Mesenchymal stem cell (in vitro differentiated cells and primary cell): ENCODE results near the gene PPTC7. TPM values are rescaled to one million over a fixed set of nuclear protein-coding genes. Genes with fewer than 3 reads are reported as not detected.

Experiments used
- DNase-seq: peaks from one replicate; pipeline ENCODE4 v3.0.0-alpha.2; 2013
- H2AFZ ChIP-seq: one replicate; pipeline ENCODE4 v1.6.1; 2013; ENCODE audit warnings: low read depth, mild to moderate bottlenecking, control low read depth, inconsistent platforms, low read length, moderate library complexity
- H2AK5ac ChIP-seq: 2 replicates; pipeline ENCODE4 v1.6.1; 2013; ENCODE audit warnings: low read length, moderate library complexity, mild to moderate bottlenecking, inconsistent platforms; ENCODE audit not compliant: severe bottlenecking
- H2BK120ac ChIP-seq: one replicate; pipeline ENCODE4 v1.6.1; 2013; ENCODE audit warnings: low read depth, mild to moderate bottlenecking, inconsistent platforms, low read length, moderate library complexity
- H2BK12ac ChIP-seq, 2 experiments: one replicate each; pipeline ENCODE4 v1.6.1; 2013; ENCODE audit warnings: inconsistent platforms in 2 of 2, low read length in 2 of 2, mild to moderate bottlenecking in 2 of 2, moderate library complexity in 2 of 2, control low read depth in 1 of 2
- H2BK15ac ChIP-seq: one replicate; pipeline ENCODE4 v1.6.1; 2013; ENCODE audit warnings: mild to moderate bottlenecking, low read depth, inconsistent platforms; ENCODE audit not compliant: poor library complexity, severe bottlenecking
- H2BK5ac ChIP-seq: 2 replicates; pipeline ENCODE4 v1.6.1; 2013; ENCODE audit warnings: low read depth, mild to moderate bottlenecking, low read length, control low read depth, inconsistent platforms; ENCODE audit not compliant: poor library complexity, severe bottlenecking
- H3K14ac ChIP-seq, 2 experiments: one replicate each; pipeline ENCODE4 v1.6.1; 2013; ENCODE audit warnings: inconsistent platforms in 2 of 2, low read length in 2 of 2, control low read depth in 1 of 2, mild to moderate bottlenecking in 1 of 2, moderate library complexity in 1 of 2
- H3K18ac ChIP-seq, 2 experiments: one replicate each; pipeline ENCODE4 v1.6.1; 2013; ENCODE audit warnings: inconsistent platforms in 2 of 2, low read length in 2 of 2, control low read depth in 1 of 2, low read depth in 1 of 2, mild to moderate bottlenecking in 1 of 2
- H3K23ac ChIP-seq, 2 experiments: one replicate each; pipeline ENCODE4 v1.6.1; 2013; ENCODE audit warnings: inconsistent platforms in 2 of 2, low read length in 2 of 2, mild to moderate bottlenecking in 2 of 2, moderate library complexity in 2 of 2, control low read depth in 1 of 2
- H3K27ac ChIP-seq: 2 replicates; pipeline ENCODE4 v1.5.1; 2013; ENCODE audit warnings: mild to moderate bottlenecking, moderate library complexity, low read length, control low read depth, inconsistent platforms; ENCODE audit not compliant: poor library complexity, severe bottlenecking
- H3K27me3 ChIP-seq, 2 experiments: 2 replicates each; pipeline versions ENCODE4 v1.6.1 to v1.7.0; 2013; ENCODE audit warnings: low read length in 2 of 2, mild to moderate bottlenecking in 2 of 2, moderate library complexity in 2 of 2, control low read depth in 1 of 2, inconsistent platforms in 1 of 2; ENCODE audit not compliant: control insufficient read depth in 1 of 2, insufficient read depth in 1 of 2
- H3K36me3 ChIP-seq, 2 experiments: 2 replicates each; pipeline versions ENCODE4 v1.6.1 to v1.7.0; 2013; ENCODE audit warnings: low read length in 2 of 2, control low read depth in 1 of 2, inconsistent platforms in 1 of 2, low read depth in 1 of 2, mild to moderate bottlenecking in 1 of 2; ENCODE audit not compliant: insufficient read depth in 2 of 2, control insufficient read depth in 1 of 2
- H3K4ac ChIP-seq, 2 experiments: one replicate each; pipeline ENCODE4 v1.6.1; 2013; ENCODE audit warnings: inconsistent platforms in 2 of 2, low read length in 2 of 2, mild to moderate bottlenecking in 2 of 2, moderate library complexity in 2 of 2, control low read depth in 1 of 2, low read depth in 1 of 2
- H3K4me1 ChIP-seq: 2 replicates; pipeline ENCODE4 v1.6.1; 2013; ENCODE audit warnings: low read depth, low read length, control low read depth; ENCODE audit not compliant: control insufficient read depth, insufficient read depth
- H3K4me2 ChIP-seq: 2 replicates; pipeline ENCODE4 v1.6.1; 2013; ENCODE audit warnings: low read length, mild to moderate bottlenecking, inconsistent platforms; ENCODE audit not compliant: poor library complexity, severe bottlenecking
- H3K4me3 ChIP-seq, 2 experiments: 2 replicates each; pipeline versions ENCODE4 v1.5.1 to v1.7.0; 2013; ENCODE audit warnings: low read length in 2 of 2, mild to moderate bottlenecking in 2 of 2, control low read depth in 1 of 2, low read depth in 1 of 2; ENCODE audit not compliant: insufficient read depth in 1 of 2
- H3K79me1 ChIP-seq: replicated peaks from 2 replicates; pipeline ENCODE4 v1.6.1; 2013; ENCODE audit warnings: mild to moderate bottlenecking, control low read depth, low read length, inconsistent platforms; ENCODE audit not compliant: poor library complexity, severe bottlenecking
- H3K9ac ChIP-seq: 2 replicates; pipeline ENCODE4 v1.7.0; 2013; ENCODE audit warnings: mild to moderate bottlenecking, low read length, moderate library complexity
- H3K9me3 ChIP-seq: 2 replicates; pipeline ENCODE4 v1.7.0; 2013; ENCODE audit warnings: mild to moderate bottlenecking, low read length; ENCODE audit not compliant: control insufficient read depth
- H4K8ac ChIP-seq: one replicate; pipeline ENCODE4 v1.6.1; 2013; ENCODE audit warnings: inconsistent platforms, mild to moderate bottlenecking, low read length, moderate library complexity
- H4K91ac ChIP-seq: one replicate; pipeline ENCODE4 v1.6.1; 2013; ENCODE audit warnings: mild to moderate bottlenecking, low read length, inconsistent platforms
- WGBS: methylation state at CpG from one replicate; pipeline ENCODE4 v1.1.7; 2013; ENCODE audit warnings: mixed read lengths; 5-methylcytosine and 5-hydroxymethylcytosine counted together
- polyA plus RNA-seq, 2 experiments: library from polyadenylated mRNA; stranded (reverse); fragments of 200-250 nt; gene quantifications; one replicate each; pipeline ENCODE4 v1.2.3, GENCODE V29; 2013

Gene PPTC7, protein sequence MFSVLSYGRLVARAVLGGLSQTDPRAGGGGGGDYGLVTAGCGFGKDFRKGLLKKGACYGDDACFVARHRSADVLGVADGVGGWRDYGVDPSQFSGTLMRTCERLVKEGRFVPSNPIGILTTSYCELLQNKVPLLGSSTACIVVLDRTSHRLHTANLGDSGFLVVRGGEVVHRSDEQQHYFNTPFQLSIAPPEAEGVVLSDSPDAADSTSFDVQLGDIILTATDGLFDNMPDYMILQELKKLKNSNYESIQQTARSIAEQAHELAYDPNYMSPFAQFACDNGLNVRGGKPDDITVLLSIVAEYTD
- 14.0 TPM for polyA plus RNA-seq (2013, experiment 1 of 2)
- polyA plus RNA-seq (2013, experiment 2 of 2) = 14.8 TPM

DNA sequence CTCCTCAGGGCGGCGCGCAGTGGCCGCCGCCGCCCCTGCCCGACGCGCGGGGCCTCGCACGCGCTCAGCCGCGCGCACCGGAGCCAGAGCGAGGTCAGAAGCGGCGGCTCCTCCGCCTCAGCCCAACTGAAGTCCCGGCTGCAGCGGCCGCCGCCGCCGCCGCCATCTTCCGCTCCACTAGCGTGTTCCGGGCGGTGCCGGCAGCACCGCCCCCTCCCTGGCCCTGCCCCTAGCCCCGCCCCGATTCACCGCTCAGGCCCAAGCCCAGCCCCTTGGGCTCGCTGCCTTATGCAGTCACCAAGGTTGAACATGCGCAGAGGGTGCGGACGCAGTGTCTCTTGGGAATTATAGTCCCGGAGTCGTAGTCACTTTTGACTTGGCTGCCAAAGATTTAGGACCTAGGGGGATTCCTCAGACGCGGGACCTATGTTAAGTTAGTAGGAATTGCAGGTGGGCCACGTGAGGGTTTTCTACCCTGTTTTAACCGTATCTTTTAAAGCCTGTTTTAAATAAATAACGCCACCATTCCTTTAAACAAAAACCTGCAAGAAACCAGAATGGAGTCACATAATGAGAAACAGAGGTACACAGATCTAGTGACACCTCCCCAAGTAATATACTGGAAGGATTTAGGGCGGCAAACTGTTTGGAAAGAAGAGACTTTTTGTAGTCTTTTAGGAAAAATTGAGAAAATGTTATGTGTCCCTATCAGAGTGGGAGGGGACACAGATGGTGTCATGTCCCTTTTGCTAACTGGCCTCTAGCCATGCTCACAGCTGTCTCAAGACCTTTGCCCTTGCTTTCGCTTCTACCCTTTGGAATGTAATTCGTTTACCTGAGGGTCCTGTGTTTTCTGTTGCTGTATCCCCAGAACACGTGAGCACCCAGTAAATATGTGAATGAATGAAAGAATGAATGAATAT is at the start of gene PPTC7:
TSS of gene PPTC7 (minus strand) at position 182 of the 923 bp plus-strand sequence. CDS start 287 bp downstream, outside the sequence.
- no peaks in the 10 kb centered on the region for H3K27me3 ChIP-seq
- peaks cover 11% of the 10 kb centered on the region for H3K4me1 ChIP-seq
- peak within 1 kb of the TSS; percentile 5 to 7 for H3K14ac ChIP-seq
- H3K18ac ChIP-seq = peak within 1 kb of the TSS; percentile 81 to 90
- H3K4me2 ChIP-seq = peak within 1 kb of the TSS; percentile 84
- H2AK5ac ChIP-seq = no peak within 1 kb of the TSS
- peak within 1 kb of the TSS; percentile 13 to 47 for H3K4ac ChIP-seq
- no peak within 1 kb of the TSS for H3K27ac ChIP-seq
- H2BK120ac ChIP-seq = peak within 1 kb of the TSS; percentile 74
- no peak within 1 kb of the TSS for H2AFZ ChIP-seq
- H4K8ac ChIP-seq = peak within 1 kb of the TSS; percentile 92
- H3K36me3 ChIP-seq = no peaks in the 10 kb centered on the region
- peak within 1 kb of the TSS; percentile 83 to 95 for H3K4me3 ChIP-seq
- peak within 1 kb of the TSS; percentile 64 for H2BK15ac ChIP-seq
- H3K9me3 ChIP-seq = no peaks in the 10 kb centered on the region
- H3K23ac ChIP-seq = peak within 1 kb of the TSS in 1 of 2 experiments; percentile 96
- peak within 1 kb of the TSS in 1 of 2 experiments; percentile 8 for H2BK12ac ChIP-seq
- H2BK5ac ChIP-seq = no peak within 1 kb of the TSS
- H3K9ac ChIP-seq = peak within 1 kb of the TSS; percentile 92
- peak; percentile 95 for DNase-seq
- peak within 1 kb of the TSS; percentile 69 for H4K91ac ChIP-seq
- peaks cover 5% of the 10 kb centered on the region for H3K79me1 ChIP-seq
- WGBS = 3% methylated on average over 47 of the region's 52 CpGs

DNA sequence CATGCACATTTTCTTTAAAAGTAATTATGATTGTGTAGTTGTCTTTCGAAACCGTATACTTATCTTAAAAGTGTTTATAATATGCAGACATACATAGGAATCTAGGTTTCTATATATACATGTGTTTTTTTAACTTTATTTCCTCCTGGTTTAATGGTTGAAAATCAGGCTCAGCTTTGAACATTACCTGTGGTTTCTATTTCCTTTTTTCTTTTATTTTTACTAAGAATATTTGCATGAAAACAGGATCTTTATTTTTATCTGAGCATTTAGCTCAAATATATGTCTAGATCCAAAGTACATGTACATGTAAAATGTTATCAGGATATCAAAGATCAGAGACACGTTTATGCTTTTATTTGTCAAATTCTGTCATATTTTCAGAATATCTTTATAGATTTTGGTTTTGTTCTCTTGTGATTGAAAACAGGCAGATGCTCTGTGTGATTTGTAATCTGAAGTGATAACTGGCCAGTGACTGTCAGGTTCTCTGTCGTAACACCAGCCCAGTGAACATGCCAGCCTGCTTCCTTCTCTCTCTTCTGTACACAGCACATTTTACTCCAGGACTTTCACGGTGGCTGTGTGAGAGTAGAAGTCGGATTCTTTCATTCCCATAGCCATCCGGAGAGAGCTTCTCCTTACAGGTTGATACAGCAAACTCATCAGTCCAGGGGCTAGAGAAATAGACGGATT is 44.5 kb upstream of the PPTC7 start:
- H3K23ac ChIP-seq = no peak overlapping the region
- no peak overlapping the region for H3K18ac ChIP-seq
- H4K8ac ChIP-seq = no peak overlapping the region
- H2AK5ac ChIP-seq = no peak overlapping the region
- no peaks in the 10 kb centered on the region for H3K9me3 ChIP-seq
- no peak overlapping the region for H3K27ac ChIP-seq
- DNase-seq = no peak
- no peaks in the 10 kb centered on the region for H3K79me1 ChIP-seq
- no peak overlapping the region for H3K4me2 ChIP-seq
- H4K91ac ChIP-seq = no peak overlapping the region
- no peak overlapping the region for H3K4me3 ChIP-seq
- peaks cover 0 to 43% of the 10 kb centered on the region in 2 experiments for H3K36me3 ChIP-seq
- no peak overlapping the region for H3K14ac ChIP-seq
- no peak overlapping the region for H2BK120ac ChIP-seq
- H2BK12ac ChIP-seq = no peak overlapping the region
- H2BK15ac ChIP-seq = no peak overlapping the region
- no peak overlapping the region for H3K9ac ChIP-seq
- no peak overlapping the region for H2BK5ac ChIP-seq
- H3K27me3 ChIP-seq = no peaks in the 10 kb centered on the region
- H3K4ac ChIP-seq = no peak overlapping the region
- WGBS = 90% methylated on average over 2 of the region's 8 CpGs
- no peaks in the 10 kb centered on the region for H3K4me1 ChIP-seq
- H2AFZ ChIP-seq = no peak overlapping the region

DNA sequence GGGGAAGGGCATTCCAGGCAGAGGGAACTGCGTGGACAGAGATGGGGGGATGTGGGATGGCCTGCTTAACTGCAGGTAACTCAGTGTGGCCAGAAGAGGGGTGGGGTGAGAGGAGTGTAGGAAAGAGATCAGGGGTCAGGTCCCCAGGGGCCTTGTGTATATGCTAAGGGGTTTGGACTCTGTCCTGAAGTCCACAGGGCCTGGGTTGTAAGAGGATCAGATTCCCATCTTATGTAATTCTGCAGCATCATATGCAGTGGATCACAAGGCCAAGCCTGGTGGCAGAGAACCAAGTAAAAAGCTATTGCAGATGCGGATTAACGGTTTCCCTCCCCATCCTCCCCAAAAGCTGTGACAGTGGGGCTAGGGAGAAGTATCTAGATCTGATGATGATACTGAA is 39.5 kb upstream of the PPTC7 start:
- no peaks in the 10 kb centered on the region for H3K4me1 ChIP-seq
- H4K8ac ChIP-seq = no peak overlapping the region
- H3K18ac ChIP-seq = no peak overlapping the region
- DNase-seq = no peak
- no peaks in the 10 kb centered on the region for H3K9me3 ChIP-seq
- H3K9ac ChIP-seq = no peak overlapping the region
- no peak overlapping the region for H3K27ac ChIP-seq
- no peak overlapping the region for H2BK5ac ChIP-seq
- peak overlapping the region in 1 of 2 experiments; percentile 9 for H3K23ac ChIP-seq
- no peak overlapping the region for H2AK5ac ChIP-seq
- no peaks in the 10 kb centered on the region for H3K27me3 ChIP-seq
- peaks cover 6 to 12% of the 10 kb centered on the region in 2 experiments for H3K36me3 ChIP-seq
- H2BK12ac ChIP-seq = no peak overlapping the region
- H3K4me2 ChIP-seq = no peak overlapping the region
- no peak overlapping the region for H2BK15ac ChIP-seq
- no peak overlapping the region for H2BK120ac ChIP-seq
- no peak overlapping the region for H4K91ac ChIP-seq
- H2AFZ ChIP-seq = no peak overlapping the region
- no peak overlapping the region for H3K4ac ChIP-seq
- 97% methylated on average over 2 of the region's 3 CpGs for WGBS
- H3K14ac ChIP-seq = no peak overlapping the region
- peak overlapping the region in 1 of 2 experiments; percentile 29 for H3K4me3 ChIP-seq
- peaks cover 3% of the 10 kb centered on the region for H3K79me1 ChIP-seq
